Esophagus squamous epithelium (tissue), 4 donors: ENCODE measurements around the gene CMBL.

Source experiments
- POLR2A ChIP-seq, 4 donors: fragments of 450-650 bp; IDR thresholded peaks; one replicate each; pipeline ENCODE4 v1.6.1; 2017; ENCODE audit warnings: antibody characterized with exemption in 4 of 4, mild to moderate bottlenecking in 4 of 4, moderate library complexity in 3 of 4
- TF ChIP-seq, protein P1 (sequence below), 6 experiments: fragments of 450-650 bp in 4 of 6; fragments of 200-600 bp in 2 of 6; sonication (generic) in 2 of 6; IDR thresholded peaks; one replicate each; pipeline ENCODE4 v1.5.1; 2016 to 2019; ENCODE audit warnings: antibody characterized with exemption in 6 of 6, mild to moderate bottlenecking in 4 of 6, moderate library complexity in 4 of 6

GRCh38 chr5:10289353-10289752, 18.3 kb downstream of the CMBL start:
- TF ChIP-seq, protein P1, sequence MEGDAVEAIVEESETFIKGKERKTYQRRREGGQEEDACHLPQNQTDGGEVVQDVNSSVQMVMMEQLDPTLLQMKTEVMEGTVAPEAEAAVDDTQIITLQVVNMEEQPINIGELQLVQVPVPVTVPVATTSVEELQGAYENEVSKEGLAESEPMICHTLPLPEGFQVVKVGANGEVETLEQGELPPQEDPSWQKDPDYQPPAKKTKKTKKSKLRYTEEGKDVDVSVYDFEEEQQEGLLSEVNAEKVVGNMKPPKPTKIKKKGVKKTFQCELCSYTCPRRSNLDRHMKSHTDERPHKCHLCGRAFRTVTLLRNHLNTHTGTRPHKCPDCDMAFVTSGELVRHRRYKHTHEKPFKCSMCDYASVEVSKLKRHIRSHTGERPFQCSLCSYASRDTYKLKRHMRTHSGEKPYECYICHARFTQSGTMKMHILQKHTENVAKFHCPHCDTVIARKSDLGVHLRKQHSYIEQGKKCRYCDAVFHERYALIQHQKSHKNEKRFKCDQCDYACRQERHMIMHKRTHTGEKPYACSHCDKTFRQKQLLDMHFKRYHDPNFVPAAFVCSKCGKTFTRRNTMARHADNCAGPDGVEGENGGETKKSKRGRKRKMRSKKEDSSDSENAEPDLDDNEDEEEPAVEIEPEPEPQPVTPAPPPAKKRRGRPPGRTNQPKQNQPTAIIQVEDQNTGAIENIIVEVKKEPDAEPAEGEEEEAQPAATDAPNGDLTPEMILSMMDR (IDR thresholded peaks at IDR 0.05), result no peak
- no peak for TF ChIP-seq POLR2A (IDR thresholded peaks at IDR 0.05)
